MCF 10A (cell line): ENCODE results near the gene PARD3. TPM values are rescaled to one million over a fixed set of nuclear protein-coding genes. Genes with fewer than 3 reads are reported as not detected.
A peak's percentile ranks its signal among the peaks of the same experiment; 100 is the strongest.

Experiments used
- BruUV-seq: library from RNA; stranded (reverse); fragments of 400-500 nt; replicated peaks from 2 replicates; lab custom pipeline; 2021; lab: Mats Ljungman, UMichigan
- CTCF ChIA-PET: fragments of 300-600 bp; sonication (Branson Sonifier 250); formaldehyde crosslinking; extraction: SDS; loops from one replicate; lab custom pipeline; 2021; ENCODE audit warnings: antibody characterized with exemption, inconsistent platforms; lab: Yijun Ruan, JAX
- POLR2A ChIA-PET: fragments of 300-600, 350-650 bp; sonication (Branson Sonifier 250); formaldehyde crosslinking; extraction: SDS; loops from one replicate; lab custom pipeline; 2020; ENCODE audit warnings: antibody characterized with exemption, inconsistent platforms; lab: Yijun Ruan, JAX
- DNase-seq: peaks from one replicate; pipeline ENCODE4 v3.0.0-alpha.2; 2018; ENCODE audit not compliant: unreplicated experiment
- H3K27ac Mint-ChIP-seq: one replicate; pipeline ENCODE4 v1.8.0; 2022; ENCODE audit warnings: mild to moderate bottlenecking, low read depth, mixed read lengths; ENCODE audit not compliant: unreplicated experiment
- H3K27me3 Mint-ChIP-seq: one replicate; pipeline ENCODE4 v1.8.0; 2022; ENCODE audit warnings: mixed read lengths; ENCODE audit not compliant: insufficient read depth, unreplicated experiment
- H3K36me3 Mint-ChIP-seq: one replicate; pipeline ENCODE4 v1.8.0; 2022; ENCODE audit warnings: mild to moderate bottlenecking, moderate library complexity, mixed read lengths; ENCODE audit not compliant: insufficient read depth, unreplicated experiment
- H3K4me1 Mint-ChIP-seq: one replicate; pipeline ENCODE4 v1.8.0; 2022; ENCODE audit warnings: mixed read lengths; ENCODE audit not compliant: insufficient read depth, unreplicated experiment
- H3K4me3 Mint-ChIP-seq: one replicate; pipeline ENCODE4 v1.8.0; 2022; ENCODE audit warnings: mild to moderate bottlenecking, moderate library complexity, mixed read lengths; ENCODE audit not compliant: unreplicated experiment
- H3K9me3 Mint-ChIP-seq: one replicate; pipeline ENCODE4 v1.8.0; 2022; ENCODE audit warnings: mixed read lengths; ENCODE audit not compliant: unreplicated experiment
- intact Hi-C: fragments of 100-400 bp; cut with micrococcal nuclease; formaldehyde crosslinking; loops from 2 replicates; pipeline ENCODE4 v1.14.1; 2022
- total RNA-seq: library from RNA; stranded (reverse); gene quantifications from 2 replicates; pipeline ENCODE4 v1.2.3, GENCODE V29; 2022
- TF ChIP-seq, protein P1 (sequence below): fragments of 200-600 bp; IDR thresholded peaks from one replicate; pipeline ENCODE4 v1.8.0; 2022; ENCODE audit warnings: antibody characterized with exemption, mild to moderate bottlenecking; ENCODE audit not compliant: unreplicated experiment

The PARD3 gene
- total RNA-seq, 1 experiment from 2014 or later: 70.0 TPM

DNA sequence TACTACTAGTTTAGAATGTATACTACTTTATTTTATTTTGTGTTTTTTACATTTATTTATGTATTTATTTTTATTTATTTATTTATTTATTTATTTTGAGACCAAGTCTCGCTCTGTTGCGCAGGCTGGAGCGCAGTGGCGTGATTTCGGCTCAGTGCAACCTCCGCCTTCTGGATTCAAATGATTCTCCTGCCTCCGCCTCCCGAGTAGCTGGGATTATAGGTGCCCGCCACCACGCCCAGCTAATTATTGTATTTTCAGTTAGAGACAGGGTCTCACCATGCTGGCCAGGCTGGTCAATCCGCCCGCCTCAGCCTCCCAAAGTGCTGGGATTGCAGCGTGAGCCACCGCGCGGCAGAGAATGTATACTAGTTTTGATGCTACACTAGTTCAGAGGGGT lies 2.0 kb upstream of the PARD3 start:
- no peak overlapping the region for H3K4me3 Mint-ChIP-seq
- CTCF ChIA-PET: interaction anchor here (0.7 to 1.8 kb wide), 2 partner anchors 65 to 85 kb away, joined by 4 to 5 read pairs; no protein-coding TSS in a partner anchor

DNA sequence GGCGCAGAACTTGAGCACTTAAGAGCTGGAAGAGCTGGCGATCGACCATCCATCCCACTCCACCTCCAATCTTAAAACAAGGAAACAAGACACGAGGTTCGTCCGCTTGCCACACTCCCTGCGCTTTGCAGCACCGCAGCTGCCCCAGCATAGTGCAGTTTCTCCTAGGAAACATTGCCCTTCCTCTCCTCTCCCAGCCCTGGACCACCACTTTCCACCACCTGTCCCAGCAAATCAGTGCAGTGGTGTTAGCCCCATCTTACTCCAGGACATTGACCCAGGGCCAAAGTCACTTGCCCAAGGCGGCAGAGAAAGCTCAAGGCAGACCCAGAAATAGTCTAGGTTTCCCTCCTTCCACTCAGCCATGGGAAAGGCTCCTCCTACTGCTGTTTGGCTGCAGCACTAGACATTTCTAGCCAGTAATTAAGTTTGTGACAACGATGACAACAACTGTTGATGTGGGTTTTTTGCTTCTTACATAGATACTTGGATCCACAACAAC lies 1.5 kb upstream of the PARD3 start:
- Mint-ChIP-seq H3K27me3 (no peaks in the 10 kb centered on the region), H3K27ac (no peak overlapping the region), H3K36me3 (peaks cover 5% of the 10 kb centered on the region), H3K9me3 (no peaks in the 10 kb centered on the region), H3K4me3 (peak overlapping the region; percentile 83), H3K4me1 (peaks cover 29% of the 10 kb centered on the region)
- ChIA-PET CTCF (interaction anchor here (1.8 kb wide), 1 partner anchor 84 kb away, joined by 4 read pairs; no protein-coding TSS in a partner anchor), POLR2A (interaction anchor here (1.0 kb wide), 1 partner anchor 90 kb away, joined by 3 read pairs; no protein-coding TSS in a partner anchor)
- no peak for DNase-seq
- TF ChIP-seq, protein P1, sequence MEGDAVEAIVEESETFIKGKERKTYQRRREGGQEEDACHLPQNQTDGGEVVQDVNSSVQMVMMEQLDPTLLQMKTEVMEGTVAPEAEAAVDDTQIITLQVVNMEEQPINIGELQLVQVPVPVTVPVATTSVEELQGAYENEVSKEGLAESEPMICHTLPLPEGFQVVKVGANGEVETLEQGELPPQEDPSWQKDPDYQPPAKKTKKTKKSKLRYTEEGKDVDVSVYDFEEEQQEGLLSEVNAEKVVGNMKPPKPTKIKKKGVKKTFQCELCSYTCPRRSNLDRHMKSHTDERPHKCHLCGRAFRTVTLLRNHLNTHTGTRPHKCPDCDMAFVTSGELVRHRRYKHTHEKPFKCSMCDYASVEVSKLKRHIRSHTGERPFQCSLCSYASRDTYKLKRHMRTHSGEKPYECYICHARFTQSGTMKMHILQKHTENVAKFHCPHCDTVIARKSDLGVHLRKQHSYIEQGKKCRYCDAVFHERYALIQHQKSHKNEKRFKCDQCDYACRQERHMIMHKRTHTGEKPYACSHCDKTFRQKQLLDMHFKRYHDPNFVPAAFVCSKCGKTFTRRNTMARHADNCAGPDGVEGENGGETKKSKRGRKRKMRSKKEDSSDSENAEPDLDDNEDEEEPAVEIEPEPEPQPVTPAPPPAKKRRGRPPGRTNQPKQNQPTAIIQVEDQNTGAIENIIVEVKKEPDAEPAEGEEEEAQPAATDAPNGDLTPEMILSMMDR: no peak
- BruUV-seq: no TSS peak
- intact Hi-C loops: no loop called here

More for the DNA sequence above, 2.0 kb upstream of the PARD3 start:
- TF ChIP-seq, protein P1: no peak
- BruUV-seq: no TSS peak
- POLR2A ChIA-PET: interaction anchor here (0.5 kb wide), 1 partner anchor 153 kb away, joined by 3 read pairs; no protein-coding TSS in a partner anchor
- no peak overlapping the region for H3K27ac Mint-ChIP-seq
- H3K9me3 Mint-ChIP-seq: no peaks in the 10 kb centered on the region
- H3K27me3 Mint-ChIP-seq: no peaks in the 10 kb centered on the region
- DNase-seq: no peak
- intact Hi-C loops: no loop called here
- peaks cover 5% of the 10 kb centered on the region for H3K36me3 Mint-ChIP-seq
- H3K4me1 Mint-ChIP-seq: peaks cover 29% of the 10 kb centered on the region

DNA sequence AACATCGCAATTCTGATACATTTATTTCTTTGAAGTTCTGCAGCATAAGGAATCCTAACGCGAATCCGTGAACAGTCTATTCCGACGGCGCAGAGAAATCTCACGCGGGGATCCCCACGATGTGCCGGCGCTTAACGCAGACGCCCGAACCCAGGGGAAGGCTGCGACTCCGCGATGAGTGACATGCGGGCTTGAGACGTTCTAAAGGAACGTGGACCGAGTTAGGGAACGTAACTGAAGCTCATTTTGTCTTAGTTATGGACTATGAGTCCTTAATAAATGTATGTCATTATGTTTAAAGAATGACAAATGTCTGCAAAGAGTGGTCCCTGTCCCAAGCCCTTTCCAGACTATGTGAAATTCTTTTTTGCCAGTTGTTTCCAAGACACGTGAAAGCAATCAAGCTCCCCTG lies 995 bp upstream of the PARD3 start:
- DNase-seq: no peak
- H3K4me1 Mint-ChIP-seq: peaks cover 30% of the 10 kb centered on the region
- intact Hi-C loops: no loop called here
- H3K9me3 Mint-ChIP-seq: no peaks in the 10 kb centered on the region
- POLR2A ChIA-PET: interaction anchor here (1.0 to 1.1 kb wide), 2 partner anchors 8 to 89 kb away, joined by 3 read pairs; no protein-coding TSS in a partner anchor
- H3K36me3 Mint-ChIP-seq: peaks cover 5% of the 10 kb centered on the region
- BruUV-seq: no TSS peak
- TF ChIP-seq, protein P1: no peak
- CTCF ChIA-PET: interaction anchor here (1.8 kb wide), 1 partner anchor 84 kb away, joined by 4 read pairs; no protein-coding TSS in a partner anchor
- peak overlapping the region; percentile 83 for H3K4me3 Mint-ChIP-seq
- H3K27ac Mint-ChIP-seq: no peak overlapping the region
- no peaks in the 10 kb centered on the region for H3K27me3 Mint-ChIP-seq

DNA sequence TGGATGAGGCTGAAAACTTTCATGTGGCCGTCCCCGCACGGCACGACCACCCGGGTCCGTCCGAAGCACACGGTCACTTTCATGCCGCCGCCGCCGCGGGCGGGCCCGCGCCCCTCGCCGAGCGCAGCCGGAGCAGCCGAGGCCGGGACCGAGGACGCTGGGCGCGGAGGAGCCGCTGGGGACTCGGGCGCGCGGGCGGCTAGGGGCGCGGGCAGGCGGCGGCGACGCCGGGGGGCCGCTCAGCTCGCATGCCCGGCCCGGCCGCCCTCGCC lies 247 bp downstream of the PARD3 start:
- BruUV-seq: no TSS peak
- Mint-ChIP-seq H3K36me3 (peaks cover 5% of the 10 kb centered on the region), H3K4me1 (peaks cover 34% of the 10 kb centered on the region), H3K27me3 (no peaks in the 10 kb centered on the region), H3K27ac (no peak overlapping the region), H3K9me3 (no peaks in the 10 kb centered on the region), H3K4me3 (peak overlapping the region; percentile 83)
- TF ChIP-seq, protein P1: no peak
- DNase-seq: no peak
- POLR2A ChIA-PET: interaction anchor here (0.7 to 2.2 kb wide), 5 partner anchors 43 to 102 kb away, joined by 3 to 8 read pairs (median 4); no protein-coding TSS in a partner anchor
- intact Hi-C loops: loop anchor here (2.0 to 5.0 kb wide), 3 partner anchors 92 to 148 kb away; no protein-coding TSS in a partner anchor
- CTCF ChIA-PET: no interaction called here
